ENCODE measurements around the gene PROM2.

- TF ChIP-seq CTCF (IDR thresholded peaks at IDR 0.05) = no peak
- no peak for TF ChIP-seq POLR2A (IDR thresholded peaks at IDR 0.05)
Observed at GRCh38 chr2:95313296-95314131, 39.3 kb downstream of the PROM2 start.
